ENCODE data around the gene GLB1L2. TPM values are rescaled to one million over a fixed set of nuclear protein-coding genes. Genes with fewer than 3 reads are reported as not detected.

GLB1L2 gene
- polyA plus RNA-seq, 1 experiment: 0.11 TPM

GRCh38 chr11:134413043-134413825 lies 81.4 kb downstream of the GLB1L2 start:
- ChIA-PET POLR2A (no interaction called here), CTCF (no interaction called here)
- DNase-seq (ENCODE audit: low read depth, low spot score): no peak
- H3K27me3 ChIP-seq (ENCODE audit: control insufficient read depth, insufficient read depth, low read length): peaks cover 23% of the 10 kb centered on the region
- H3K9me3 ChIP-seq (ENCODE audit: control insufficient read depth, insufficient read depth, low read length): no peaks in the 10 kb centered on the region; the same call in 1 of the 2 replicates
- no peak for TF ChIP-seq CTCF (IDR thresholded peaks at IDR 0.05; ENCODE audit: low read depth, low read length)
- H3K4me3 ChIP-seq (ENCODE audit: low read depth, low read length): no peak overlapping the region
- no peak overlapping the region for H3K27ac ChIP-seq (ENCODE audit: low read depth, low read length)

GRCh38 chr11:134413826-134414731 lies 82.3 kb downstream of the GLB1L2 start:
- ChIA-PET POLR2A (no interaction called here), CTCF (no interaction called here)
- no peak for DNase-seq (ENCODE audit: low read depth, low spot score)
- H3K4me3 ChIP-seq (ENCODE audit: low read depth, low read length): no peak overlapping the region
- no peak overlapping the region for H3K27ac ChIP-seq (ENCODE audit: low read depth, low read length)
- no peaks in the 10 kb centered on the region; the same call in 1 of the 2 replicates for H3K9me3 ChIP-seq (ENCODE audit: control insufficient read depth, insufficient read depth, low read length)
- TF ChIP-seq CTCF (IDR thresholded peaks at IDR 0.05; ENCODE audit: low read depth, low read length): no peak
- H3K27me3 ChIP-seq (ENCODE audit: control insufficient read depth, insufficient read depth, low read length): peaks cover 23% of the 10 kb centered on the region

GRCh38 chr11:134414766-134415765 lies 83.3 kb downstream of the GLB1L2 start:
- ChIA-PET POLR2A (no interaction called here), CTCF (no interaction called here)
- H3K9me3 ChIP-seq (ENCODE audit: control insufficient read depth, insufficient read depth, low read length): peaks cover 2% of the 10 kb centered on the region
- no peak for TF ChIP-seq CTCF (IDR thresholded peaks at IDR 0.05; ENCODE audit: low read depth, low read length)
- no peak for DNase-seq (ENCODE audit: low read depth, low spot score)
- H3K27ac ChIP-seq (ENCODE audit: low read depth, low read length): no peak overlapping the region
- H3K27me3 ChIP-seq (ENCODE audit: control insufficient read depth, insufficient read depth, low read length): peaks cover 23% of the 10 kb centered on the region
- H3K4me3 ChIP-seq (ENCODE audit: low read depth, low read length): no peak overlapping the region

GRCh38 chr11:134416726-134417125 lies 84.9 kb downstream of the GLB1L2 start:
- DNase-seq (ENCODE audit: low read depth, low spot score): no peak
- CTCF ChIA-PET: no interaction called here
- Histone ChIP-seq H3K27ac (ENCODE audit: low read depth, low read length) (no peak overlapping the region), H3K9me3 (ENCODE audit: control insufficient read depth, insufficient read depth, low read length) (peaks cover 10% of the 10 kb centered on the region), H3K27me3 (ENCODE audit: control insufficient read depth, insufficient read depth, low read length) (peaks cover 9% of the 10 kb centered on the region), H3K4me3 (ENCODE audit: low read depth, low read length) (no peak overlapping the region)
- no peak for TF ChIP-seq CTCF (IDR thresholded peaks at IDR 0.05; ENCODE audit: low read depth, low read length)
- POLR2A ChIA-PET: no interaction called here
